OCI-LY3 (cell line): ENCODE measurements around the gene CEP41.

ENCODE experiments used
- CTCF ChIP-seq: fragments of 200-600, 300-600 bp; sonication (generic); IDR thresholded peaks from 2 replicates; pipeline ENCODE4 v1.5.1; 2014; ENCODE audit warnings: antibody characterized with exemption, low read length, low read depth
- EZH2phosphoT487 ChIP-seq: fragments of 200-600 bp; shearing (Covaris generic); IDR thresholded peaks from 2 replicates; pipeline ENCODE4 v1.6.1; 2018; ENCODE audit warnings: antibody characterized with exemption, mixed run types, low read depth

GRCh38 chr7:130393841-130394411 is 46.9 kb downstream of the CEP41 start:
- TF ChIP-seq CTCF = no peak
- no peak for TF ChIP-seq EZH2phosphoT487
